Neural progenitor cell (in vitro differentiated cells): ENCODE data around the gene SPEM1.

Experiments
- CTCF ChIP-seq: fragments of 200-600 bp; sonication (generic); IDR thresholded peaks from 2 replicates; pipeline ENCODE4 v1.5.1; 2017; ENCODE audit warnings: antibody characterized with exemption, mild to moderate bottlenecking
- EZH2 ChIP-seq: fragments of 200-600 bp; sonication (generic); IDR thresholded peaks from 2 replicates; pipeline ENCODE4 v1.6.1; 2017; ENCODE audit warnings: antibody characterized with exemption, mild to moderate bottlenecking, moderate library complexity
- EZH2phosphoT487 ChIP-seq: fragments of 200-600 bp; sonication (generic); IDR thresholded peaks from 2 replicates; pipeline ENCODE4 v1.6.1; 2017; ENCODE audit warnings: antibody characterized with exemption

GRCh38 chr17:7438656-7439460 is 18.7 kb downstream of the SPEM1 start:
- TF ChIP-seq CTCF (no peak), EZH2phosphoT487 (peak; percentile 79), EZH2 (peak; percentile 80)
